ENCODE measurements around the gene NBL1. TPM values are rescaled to one million over a fixed set of nuclear protein-coding genes. Genes with fewer than 3 reads are reported as not detected.
"Not testable (repeated sequence)": the region's sequence is repeated elsewhere in the genome, so short reads cannot be mapped to it uniquely, and the experiment has no call there.

Gene NBL1
- total RNA-seq, 2 donors from 2014 or later, result 268 to 514 TPM

DNA sequence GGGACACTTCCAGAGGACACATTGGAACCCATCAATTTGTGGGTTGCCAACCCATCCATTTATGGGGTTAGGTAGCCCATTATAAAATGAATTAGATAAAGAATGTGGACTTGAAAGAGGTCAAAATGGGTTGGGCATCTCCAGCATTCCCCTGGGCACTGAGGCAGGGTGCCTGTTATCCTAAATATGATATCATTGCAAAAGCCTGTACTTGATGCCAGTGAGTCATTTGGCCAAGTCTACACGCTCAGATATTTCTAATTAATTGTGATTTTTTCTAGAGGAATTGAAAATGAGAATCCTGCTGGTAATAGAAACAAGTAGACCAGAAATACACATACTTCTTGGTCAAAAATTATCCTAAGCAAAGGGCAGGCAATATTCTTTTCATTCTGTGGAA lies 21.9 kb upstream of the NBL1 start:
- Histone ChIP-seq H3K36me3 (peaks cover 0 to 4% of the 10 kb centered on the region in 2 donors), H3K4me3 (no peak overlapping the region), H3K9me3 (no peaks in the 10 kb centered on the region), H3K4me1 (replicated peaks) (peaks cover 21% of the 10 kb centered on the region), H3K27me3 (replicated peaks; ENCODE audit: insufficient read depth) (no peaks in the 10 kb centered on the region), H3K27ac (no peak overlapping the region)
- intact Hi-C loops (cut with DNase I), result no loop called here
- TF ChIP-seq POLR2AphosphoS5 (IDR thresholded peaks at IDR 0.05), result no peak
- no peak for TF ChIP-seq CTCF (IDR thresholded peaks at IDR 0.05)
- no peak for TF ChIP-seq POLR2A (IDR thresholded peaks at IDR 0.05)
- DNase-seq (ENCODE audit: low spot score), result no peak
- whole genome bisulfite sequencing, result 77% methylated on average over 1 of the region's 1 CpG

DNA sequence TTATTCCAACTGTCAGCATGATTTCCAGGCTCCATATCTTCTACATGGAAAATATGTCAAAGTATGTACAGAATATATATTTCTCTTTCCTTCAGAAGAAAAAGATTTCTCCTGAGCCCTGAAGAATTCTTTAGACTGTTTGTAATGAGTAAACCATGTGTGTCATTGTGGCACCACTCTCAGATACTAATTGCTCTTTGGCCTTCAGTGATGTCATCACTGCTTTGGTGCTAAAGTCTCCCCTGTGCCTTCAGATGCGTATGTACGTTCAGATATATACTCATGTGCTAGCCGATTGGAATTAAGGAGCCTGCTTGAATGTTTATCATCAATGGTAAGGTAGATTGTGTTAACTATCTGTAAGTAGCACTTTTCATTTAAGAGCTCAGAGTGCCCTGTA lies 20.6 kb upstream of the NBL1 start:
- Histone ChIP-seq H3K4me1 (replicated peaks) (peaks cover 13% of the 10 kb centered on the region), H3K9me3 (no peaks in the 10 kb centered on the region), H3K27ac (no peak overlapping the region), H3K4me3 (no peak overlapping the region), H3K36me3 (peaks cover 0 to 4% of the 10 kb centered on the region in 2 donors), H3K27me3 (replicated peaks; ENCODE audit: insufficient read depth) (no peaks in the 10 kb centered on the region)
- 91% methylated on average over 3 of the region's 3 CpGs for WGBS
- intact Hi-C loops (cut with DNase I), result no loop called here
- TF ChIP-seq POLR2AphosphoS5 (IDR thresholded peaks at IDR 0.05), result no peak
- no peak for DNase-seq (ENCODE audit: low spot score)

- H3K27me3 ChIP-seq (replicated peaks; ENCODE audit: insufficient read depth), result no peaks in the 10 kb centered on the region
- intact Hi-C loops (cut with DNase I), result no loop called here
- TF ChIP-seq POLR2AphosphoS5 (IDR thresholded peaks at IDR 0.05) (no peak), POLR2A (IDR thresholded peaks at IDR 0.05) (no peak), CTCF (IDR thresholded peaks at IDR 0.05) (no peak)
- H3K27ac ChIP-seq, result no peak overlapping the region
- H3K9me3 ChIP-seq, result no peaks in the 10 kb centered on the region
- WGBS, result 90% methylated on average over 8 of the region's 8 CpGs
- H3K4me3 ChIP-seq, result no peak overlapping the region
- peaks cover 2% of the 10 kb centered on the region for H3K4me1 ChIP-seq (replicated peaks)
- H3K36me3 ChIP-seq, result peaks cover 0 to 4% of the 10 kb centered on the region in 2 donors
- no peak for DNase-seq (ENCODE audit: low spot score)
Measured at GRCh38 chr1:19625291-19625937, 18.7 kb upstream of the NBL1 start.

GRCh38 chr1:19628879-19629278 lies 15.2 kb upstream of the NBL1 start:
- intact Hi-C loops (cut with DNase I), result no loop called here
- Histone ChIP-seq H3K27ac (peak overlapping the region; percentile 47 to 53), H3K4me3 (no peak overlapping the region), H3K27me3 (replicated peaks; ENCODE audit: insufficient read depth) (no peaks in the 10 kb centered on the region), H3K4me1 (replicated peaks) (peaks cover 2% of the 10 kb centered on the region), H3K36me3 (peaks cover 0 to 4% of the 10 kb centered on the region in 2 donors), H3K9me3 (no peaks in the 10 kb centered on the region)
- 22% methylated on average over 3 of the region's 3 CpGs for WGBS
- TF ChIP-seq CTCF (IDR thresholded peaks at IDR 0.05) (no peak), POLR2AphosphoS5 (IDR thresholded peaks at IDR 0.05) (peak; percentile 3), POLR2A (IDR thresholded peaks at IDR 0.05) (no peak)
- peak; percentile 33 for DNase-seq (ENCODE audit: low spot score)

GRCh38 chr1:19629357-19629756 lies 14.8 kb upstream of the NBL1 start:
- WGBS, result 39% methylated on average over 4 of the region's 4 CpGs
- Histone ChIP-seq H3K27me3 (replicated peaks; ENCODE audit: insufficient read depth) (no peaks in the 10 kb centered on the region), H3K4me3 (no peak overlapping the region), H3K4me1 (replicated peaks) (peaks cover 2% of the 10 kb centered on the region), H3K9me3 (no peaks in the 10 kb centered on the region), H3K27ac (peak overlapping the region; percentile 47 to 53), H3K36me3 (peaks cover 0 to 4% of the 10 kb centered on the region in 2 donors)
- TF ChIP-seq CTCF (IDR thresholded peaks at IDR 0.05) (no peak), POLR2AphosphoS5 (IDR thresholded peaks at IDR 0.05) (peak; percentile 2)
- no peak for DNase-seq (ENCODE audit: low spot score)
- intact Hi-C loops (cut with DNase I), result no loop called here

DNA sequence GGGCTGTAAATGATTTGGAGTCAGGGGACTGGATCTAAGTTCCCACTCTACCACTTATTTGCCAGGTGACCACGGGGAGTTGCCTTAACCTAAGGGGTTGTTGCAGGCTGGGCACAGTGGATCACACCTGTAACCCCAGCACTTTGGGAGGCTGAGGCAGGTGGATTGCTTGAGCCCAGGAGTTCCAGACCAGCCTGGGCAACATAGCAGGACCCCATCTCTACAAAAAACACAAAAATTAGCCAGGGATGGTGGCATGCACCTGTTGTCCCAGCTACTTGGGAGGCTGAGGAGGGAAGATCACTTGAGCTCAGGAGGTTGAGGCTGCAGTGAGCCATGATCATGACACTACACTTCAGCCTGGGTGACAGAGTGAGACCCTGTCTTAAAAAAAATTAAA lies 13.9 kb upstream of the NBL1 start:
- H3K4me3 ChIP-seq; H3K27me3 ChIP-seq (replicated peaks; ENCODE audit: insufficient read depth); H3K4me1 ChIP-seq (replicated peaks); H3K27ac ChIP-seq; DNase-seq (ENCODE audit: low spot score); H3K36me3 ChIP-seq; intact Hi-C loops (cut with DNase I); H3K9me3 ChIP-seq: not testable (repeated sequence)
- 100% methylated on average over 1 of the region's 1 CpG for WGBS
